Esophagus squamous epithelium (tissue), 5 donors: ENCODE measurements around the gene KANSL3. TPM values are rescaled to one million over a fixed set of nuclear protein-coding genes. Genes with fewer than 3 reads are reported as not detected.

ENCODE experiments used
- DNase-seq: peaks from one replicate; lab custom pipeline; 2025; lab: John Stamatoyannopoulos, UW
- H3K27ac ChIP-seq, 4 donors: fragments of 200-600 bp; sonication (generic); one replicate each; pipeline ENCODE4 v1.5.1; 2016 to 2019; ENCODE audit warnings: mild to moderate bottlenecking in 1 of 4
- H3K27me3 ChIP-seq, 4 donors: fragments of 200-600 bp; sonication (generic); 1 replicate in 3 of 4; 2 replicates in 1 of 4; pipeline versions ENCODE4 v1.5.1 to v1.6.0; 2017 to 2021; ENCODE audit warnings: antibody characterized with exemption in 1 of 4
- H3K36me3 ChIP-seq, 3 donors: fragments of 200-600 bp; sonication (generic); one replicate each; pipeline ENCODE4 v1.5.1; 2016 to 2019
- H3K4me1 ChIP-seq, 3 donors: fragments of 200-600 bp; sonication (generic); one replicate each; pipeline ENCODE4 v1.5.1; 2017 to 2019
- H3K4me3 ChIP-seq, 4 donors: fragments of 200-600 bp; sonication (generic); 1 replicate in 3 of 4; 2 replicates in 1 of 4; pipeline ENCODE4 v1.5.1; 2016 to 2019; ENCODE audit warnings: mild to moderate bottlenecking in 2 of 4, moderate library complexity in 1 of 4
- H3K9me3 ChIP-seq, 3 donors: fragments of 200-600 bp; sonication (generic); one replicate each; pipeline ENCODE4 v1.5.1; 2016 to 2019
- POLR2A ChIP-seq, 4 donors: fragments of 450-650 bp; IDR thresholded peaks; one replicate each; pipeline ENCODE4 v1.6.1; 2017; ENCODE audit warnings: antibody characterized with exemption in 4 of 4, mild to moderate bottlenecking in 4 of 4, moderate library complexity in 3 of 4
- WGBS, 2 donors: methylation state at CpG; one replicate each; pipeline ENCODE4 v1.1.5; 2018; 5-methylcytosine and 5-hydroxymethylcytosine counted together
- intact Hi-C: fragments of 100-400 bp; cut with DNase I; formaldehyde crosslinking; loops from one replicate; pipeline ENCODE4 v1.15.0; 2022
- total RNA-seq, 4 donors: library from RNA; depleted of rRNA; stranded (reverse); fragments of >200 nt; gene quantifications; one replicate each; pipeline ENCODE4 v1.1.0, GENCODE V29; 2016
- TF ChIP-seq, protein P1 (sequence below), 6 experiments: fragments of 450-650 bp in 4 of 6; fragments of 200-600 bp in 2 of 6; sonication (generic) in 2 of 6; IDR thresholded peaks; one replicate each; pipeline ENCODE4 v1.5.1; 2016 to 2019; ENCODE audit warnings: antibody characterized with exemption in 6 of 6, mild to moderate bottlenecking in 4 of 6, moderate library complexity in 4 of 6
- donor health status: DM: yes; HTN: yes; CAD: no.

The KANSL3 gene
- total RNA-seq, 4 donors from 2014 or later, result 16.0 to 45.2 (median 18.1) TPM

DNA sequence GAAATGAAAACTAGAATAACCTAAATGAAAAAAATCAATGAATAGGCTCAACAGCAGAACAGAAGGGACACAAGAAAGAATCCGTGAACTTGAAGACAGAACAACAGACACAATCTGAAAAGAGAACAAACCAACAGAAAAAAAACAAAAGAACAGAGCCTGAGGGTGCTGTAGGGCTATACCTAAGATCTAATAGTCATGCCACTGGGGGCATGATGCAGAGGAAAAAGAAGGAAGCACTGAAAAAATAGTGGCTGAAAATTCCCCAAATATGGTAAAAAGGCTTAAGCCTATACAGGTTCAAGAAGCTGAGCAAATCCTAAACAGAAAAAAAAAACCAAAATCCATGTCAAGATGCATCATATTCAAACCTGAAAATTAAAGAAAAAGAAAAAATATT lies 50.3 kb downstream of the KANSL3 start:
- Histone ChIP-seq H3K27me3 (no peaks in the 10 kb centered on the region), H3K9me3 (no peaks in the 10 kb centered on the region), H3K4me3 (no peak overlapping the region), H3K4me1 (no peaks in the 10 kb centered on the region), H3K36me3 (peaks cover 0 to 52% (median 4%) of the 10 kb centered on the region in 3 donors), H3K27ac (no peak overlapping the region)
- intact Hi-C loops, result no loop called here
- TF ChIP-seq, protein P1, sequence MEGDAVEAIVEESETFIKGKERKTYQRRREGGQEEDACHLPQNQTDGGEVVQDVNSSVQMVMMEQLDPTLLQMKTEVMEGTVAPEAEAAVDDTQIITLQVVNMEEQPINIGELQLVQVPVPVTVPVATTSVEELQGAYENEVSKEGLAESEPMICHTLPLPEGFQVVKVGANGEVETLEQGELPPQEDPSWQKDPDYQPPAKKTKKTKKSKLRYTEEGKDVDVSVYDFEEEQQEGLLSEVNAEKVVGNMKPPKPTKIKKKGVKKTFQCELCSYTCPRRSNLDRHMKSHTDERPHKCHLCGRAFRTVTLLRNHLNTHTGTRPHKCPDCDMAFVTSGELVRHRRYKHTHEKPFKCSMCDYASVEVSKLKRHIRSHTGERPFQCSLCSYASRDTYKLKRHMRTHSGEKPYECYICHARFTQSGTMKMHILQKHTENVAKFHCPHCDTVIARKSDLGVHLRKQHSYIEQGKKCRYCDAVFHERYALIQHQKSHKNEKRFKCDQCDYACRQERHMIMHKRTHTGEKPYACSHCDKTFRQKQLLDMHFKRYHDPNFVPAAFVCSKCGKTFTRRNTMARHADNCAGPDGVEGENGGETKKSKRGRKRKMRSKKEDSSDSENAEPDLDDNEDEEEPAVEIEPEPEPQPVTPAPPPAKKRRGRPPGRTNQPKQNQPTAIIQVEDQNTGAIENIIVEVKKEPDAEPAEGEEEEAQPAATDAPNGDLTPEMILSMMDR (IDR thresholded peaks at IDR 0.05), result no peak
- TF ChIP-seq POLR2A (IDR thresholded peaks at IDR 0.05), result no peak
- WGBS, 2 donors, result 76 to 83% methylated on average over 1 of the region's 1 CpG
- DNase-seq, result no peak

DNA sequence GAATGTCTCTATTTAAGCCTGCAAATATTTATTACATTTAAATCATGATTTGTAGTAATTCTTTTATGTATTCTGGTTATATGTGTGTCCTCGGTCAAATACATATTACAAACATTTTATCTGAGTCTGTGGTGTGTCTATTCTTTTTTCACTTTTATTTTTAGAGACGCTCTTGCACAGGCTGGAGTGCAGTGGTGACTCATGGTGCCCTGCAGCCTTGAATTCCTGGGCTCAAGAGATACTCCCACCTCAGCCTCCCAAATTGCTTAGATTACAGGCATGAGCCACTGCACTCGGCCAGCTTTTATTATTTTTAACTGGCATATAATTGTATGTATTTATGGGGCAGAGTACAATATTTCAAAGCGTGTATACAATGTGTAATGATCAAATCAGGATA lies 54.1 kb downstream of the KANSL3 start:
- no peak for DNase-seq
- 63 to 78% methylated on average over 4 of the region's 4 CpGs for whole genome bisulfite sequencing, 2 donors
- TF ChIP-seq, protein P1 (IDR thresholded peaks at IDR 0.05), result no peak
- TF ChIP-seq POLR2A (IDR thresholded peaks at IDR 0.05), result no peak

GRCh38 chr2:96580771-96581170 lies 57.3 kb downstream of the KANSL3 start:
- TF ChIP-seq POLR2A (IDR thresholded peaks at IDR 0.05), result no peak
- TF ChIP-seq, protein P1 (IDR thresholded peaks at IDR 0.05), result no peak
- Histone ChIP-seq H3K4me3 (no peak overlapping the region), H3K9me3 (no peaks in the 10 kb centered on the region), H3K4me1 (no peaks in the 10 kb centered on the region), H3K27me3 (no peaks in the 10 kb centered on the region), H3K36me3 (peaks cover 0 to 19% (median 0%) of the 10 kb centered on the region in 3 donors), H3K27ac (no peak overlapping the region)
- intact Hi-C loops, result no loop called here
- WGBS, 2 donors, result 70 to 82% methylated on average over 2 to 4 of the region's 4 CpGs
- DNase-seq, result no peak

More for the DNA sequence above, 54.1 kb downstream of the KANSL3 start:
- Histone ChIP-seq H3K27ac (no peak overlapping the region), H3K27me3 (no peaks in the 10 kb centered on the region), H3K4me1 (no peaks in the 10 kb centered on the region), H3K4me3 (no peak overlapping the region), H3K9me3 (no peaks in the 10 kb centered on the region), H3K36me3 (peaks cover 0 to 30% (median 0%) of the 10 kb centered on the region in 3 donors)
- intact Hi-C loops, result no loop called here

- Histone ChIP-seq H3K27me3 (no peaks in the 10 kb centered on the region), H3K9me3 (no peaks in the 10 kb centered on the region), H3K36me3 (peaks cover 0 to 8% (median 0%) of the 10 kb centered on the region in 3 donors), H3K27ac (no peak overlapping the region), H3K4me3 (no peak overlapping the region), H3K4me1 (no peaks in the 10 kb centered on the region)
- 95 to 100% methylated on average over 1 to 2 of the region's 2 CpGs for WGBS, 2 donors
- no peak for TF ChIP-seq POLR2A (IDR thresholded peaks at IDR 0.05)
- TF ChIP-seq, protein P1 (IDR thresholded peaks at IDR 0.05), result no peak
- no peak for DNase-seq
- intact Hi-C loops, result no loop called here
These were observed 58.7 kb downstream of the KANSL3 start for GRCh38 chr2:96579422-96579821.

GRCh38 chr2:96578731-96579130 lies 59.4 kb downstream of the KANSL3 start:
- Histone ChIP-seq H3K27ac (no peak overlapping the region), H3K9me3 (no peaks in the 10 kb centered on the region), H3K4me3 (no peak overlapping the region), H3K36me3 (peaks cover 0 to under 1% (median 0%) of the 10 kb centered on the region in 3 donors), H3K4me1 (no peaks in the 10 kb centered on the region), H3K27me3 (no peaks in the 10 kb centered on the region)
- no peak for DNase-seq
- intact Hi-C loops, result no loop called here
- TF ChIP-seq POLR2A (IDR thresholded peaks at IDR 0.05), result no peak
- TF ChIP-seq, protein P1 (IDR thresholded peaks at IDR 0.05), result no peak
- WGBS, 2 donors, result 18 to 45% methylated on average over 2 of the region's 3 CpGs
